Upper lobe of left lung (tissue), 6 donors: ENCODE results near the gene PRKAR1B. TPM values are rescaled to one million over a fixed set of nuclear protein-coding genes. Genes with fewer than 3 reads are reported as not detected.

Experiments
- ATAC-seq, 2 donors: fragments of 200-7000 bp; cut with Tn5 transposase; one replicate each; pipeline ENCODE4 v1.9.1; 2022; ENCODE audit warnings: mild to moderate bottlenecking in 2 of 2, moderate library complexity in 2 of 2; ENCODE audit not compliant: low FRiP score in 2 of 2
- DNase-seq, 2 donors: peaks; one replicate each; pipeline ENCODE4 v3.0.0-alpha.2; 2019 to 2020
- H3K27ac ChIP-seq, 4 donors: fragments of 200-600 bp; sonication (generic); one replicate each; pipeline ENCODE4 v1.5.1; 2016 to 2019
- H3K27me3 ChIP-seq, 4 donors: fragments of 200-600 bp; sonication (generic); one replicate each; pipeline ENCODE4 v1.5.1; 2017 to 2019
- H3K36me3 ChIP-seq, 4 donors: fragments of 200-600 bp; sonication (generic); one replicate each; pipeline ENCODE4 v1.5.1; 2016 to 2019
- H3K4me1 ChIP-seq, 4 donors: fragments of 200-600 bp; sonication (generic); one replicate each; pipeline ENCODE4 v1.5.1; 2018 to 2019
- H3K4me3 ChIP-seq, 4 donors: fragments of 200-600 bp; sonication (generic); one replicate each; pipeline ENCODE4 v1.5.1; 2017 to 2019; ENCODE audit warnings: mild to moderate bottlenecking in 2 of 4, moderate library complexity in 1 of 4
- H3K9me3 ChIP-seq, 4 donors: fragments of 200-600 bp; sonication (generic); one replicate each; pipeline ENCODE4 v1.5.1; 2018 to 2019
- EP300 ChIP-seq, 4 donors: sonication (generic); formaldehyde crosslinking; IDR thresholded peaks; one replicate each; pipeline ENCODE4 v1.5.1; 2017; ENCODE audit warnings: antibody characterized with exemption in 4 of 4, control low read depth in 2 of 4
- POLR2A ChIP-seq, 4 donors: fragments of 450-650 bp; IDR thresholded peaks; one replicate each; pipeline ENCODE4 v1.5.1; 2016 to 2017; ENCODE audit warnings: antibody characterized with exemption in 4 of 4, mild to moderate bottlenecking in 2 of 4
- POLR2AphosphoS5 ChIP-seq, 2 donors: sonication (generic); formaldehyde crosslinking; IDR thresholded peaks; one replicate each; pipeline ENCODE4 v1.5.1; 2017; ENCODE audit warnings: antibody characterized with exemption in 2 of 2
- WGBS, 2 donors: methylation state at CpG; one replicate each; pipeline ENCODE4 v1.1.5; 2017 to 2018; 5-methylcytosine and 5-hydroxymethylcytosine counted together
- total RNA-seq, 6 donors: library from RNA; depleted of rRNA in 4 of 6; stranded (reverse); fragments of >200 nt in 4 of 6; gene quantifications; one replicate each; pipeline versions ENCODE4 v1.1.0 to v1.2.1, GENCODE V29; 2016 to 2021
- TF ChIP-seq, protein P1 (sequence below), 6 experiments: fragments of 450-650 bp in 4 of 6; fragments of 200-600 bp in 2 of 6; sonication (generic) in 2 of 6; IDR thresholded peaks; one replicate each; pipeline ENCODE4 v1.5.1; 2016 to 2019; ENCODE audit warnings: antibody characterized with exemption in 6 of 6
- donor health status: DM: no; HTN: no; CAD: no; lungs with moderate emphysema.
- donor health status: DM: no; HTN: yes; CAD: no; lungs with severe emphysema.

PRKAR1B gene
- total RNA-seq, 6 donors from 2014 or later: 10.3 to 24.4 (median 20.9) TPM

DNA sequence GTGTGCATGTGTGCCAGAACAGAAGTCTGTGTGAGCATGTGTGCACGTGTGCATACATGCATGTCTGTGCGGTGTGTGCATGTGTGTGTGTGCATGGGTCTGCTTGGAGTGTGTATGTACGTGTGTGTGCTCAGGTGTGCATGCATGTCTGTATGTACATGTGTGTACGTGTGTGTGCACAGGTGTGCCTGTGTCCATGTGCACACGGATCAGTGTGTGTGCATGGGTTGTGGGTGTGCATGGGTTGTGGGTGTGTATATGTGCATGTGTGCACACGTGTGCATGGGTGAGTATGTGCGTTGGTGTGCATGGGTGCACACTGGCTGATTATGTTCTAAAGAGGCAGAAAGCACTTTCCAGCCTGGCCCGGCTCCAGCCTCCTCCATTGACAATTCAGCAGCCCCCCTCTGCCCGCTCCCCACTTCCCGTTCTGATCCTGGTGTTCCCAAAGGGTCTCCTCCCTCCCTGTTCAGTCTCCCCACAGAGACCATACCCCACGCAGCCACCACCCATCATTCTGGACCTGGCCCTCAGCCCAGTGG lies 163.4 kb downstream of the PRKAR1B start:
- DNase-seq: no peak
- H3K36me3 ChIP-seq: no peaks in the 10 kb centered on the region
- no peaks in the 10 kb centered on the region for H3K9me3 ChIP-seq
- no peak for ATAC-seq
- H3K4me1 ChIP-seq: peaks cover 0 to 2% (median 0%) of the 10 kb centered on the region in 4 donors
- H3K27me3 ChIP-seq: no peaks in the 10 kb centered on the region
- no peak overlapping the region for H3K4me3 ChIP-seq
- no peak for TF ChIP-seq EP300 (IDR thresholded peaks at IDR 0.05)
- TF ChIP-seq POLR2AphosphoS5 (IDR thresholded peaks at IDR 0.05): no peak
- no peak for TF ChIP-seq POLR2A (IDR thresholded peaks at IDR 0.05)
- TF ChIP-seq, protein P1, sequence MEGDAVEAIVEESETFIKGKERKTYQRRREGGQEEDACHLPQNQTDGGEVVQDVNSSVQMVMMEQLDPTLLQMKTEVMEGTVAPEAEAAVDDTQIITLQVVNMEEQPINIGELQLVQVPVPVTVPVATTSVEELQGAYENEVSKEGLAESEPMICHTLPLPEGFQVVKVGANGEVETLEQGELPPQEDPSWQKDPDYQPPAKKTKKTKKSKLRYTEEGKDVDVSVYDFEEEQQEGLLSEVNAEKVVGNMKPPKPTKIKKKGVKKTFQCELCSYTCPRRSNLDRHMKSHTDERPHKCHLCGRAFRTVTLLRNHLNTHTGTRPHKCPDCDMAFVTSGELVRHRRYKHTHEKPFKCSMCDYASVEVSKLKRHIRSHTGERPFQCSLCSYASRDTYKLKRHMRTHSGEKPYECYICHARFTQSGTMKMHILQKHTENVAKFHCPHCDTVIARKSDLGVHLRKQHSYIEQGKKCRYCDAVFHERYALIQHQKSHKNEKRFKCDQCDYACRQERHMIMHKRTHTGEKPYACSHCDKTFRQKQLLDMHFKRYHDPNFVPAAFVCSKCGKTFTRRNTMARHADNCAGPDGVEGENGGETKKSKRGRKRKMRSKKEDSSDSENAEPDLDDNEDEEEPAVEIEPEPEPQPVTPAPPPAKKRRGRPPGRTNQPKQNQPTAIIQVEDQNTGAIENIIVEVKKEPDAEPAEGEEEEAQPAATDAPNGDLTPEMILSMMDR (IDR thresholded peaks at IDR 0.05): no peak
- WGBS, 2 donors: 92 to 95% methylated on average over 11 of the region's 11 CpGs
- H3K27ac ChIP-seq: no peak overlapping the region

DNA sequence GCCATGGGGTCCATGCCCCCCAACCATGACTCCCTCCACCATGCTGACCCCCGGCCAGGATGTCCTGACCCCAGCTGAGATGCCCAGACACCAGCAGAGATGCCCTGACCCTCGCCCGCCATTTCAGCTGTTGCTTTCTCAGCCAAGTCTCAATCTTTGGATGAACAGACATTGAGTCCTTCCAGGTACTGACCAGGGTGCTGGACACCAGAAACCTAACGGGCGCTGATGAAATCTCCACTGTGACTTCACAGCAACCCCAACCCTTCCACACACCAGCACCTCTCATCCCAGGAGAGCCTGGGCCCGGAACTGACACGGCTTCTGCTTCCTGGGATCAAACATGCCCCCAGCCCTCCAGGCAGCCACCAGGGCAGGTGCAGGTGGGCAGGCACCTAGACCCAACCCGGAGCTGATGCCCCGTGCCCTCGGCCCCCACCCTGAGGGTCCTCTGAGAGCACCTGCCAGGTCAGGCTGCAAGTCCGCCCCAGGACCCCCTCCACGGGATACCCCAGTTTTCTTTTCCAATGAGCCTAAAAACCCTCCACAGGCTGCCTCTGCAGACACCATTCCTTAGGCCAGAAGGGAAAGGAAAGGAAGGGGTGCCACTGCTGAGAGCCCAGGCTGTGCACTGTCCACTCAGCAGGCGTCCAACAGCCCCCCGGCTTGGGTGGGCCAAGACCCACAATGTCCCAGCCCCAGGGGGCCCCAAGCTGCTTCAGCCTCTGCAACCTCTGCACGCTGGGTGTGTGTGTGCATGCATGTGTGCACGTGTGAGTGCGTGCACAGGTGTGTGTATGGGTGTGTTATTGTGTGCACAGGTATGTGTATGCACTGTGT lies 164.1 kb downstream of the PRKAR1B start:
- Histone ChIP-seq H3K9me3 (no peaks in the 10 kb centered on the region), H3K4me3 (no peak overlapping the region), H3K27me3 (no peaks in the 10 kb centered on the region), H3K27ac (no peak overlapping the region), H3K4me1 (no peaks in the 10 kb centered on the region), H3K36me3 (no peaks in the 10 kb centered on the region)
- 92 to 95% methylated on average over 14 to 17 of the region's 17 CpGs for WGBS, 2 donors
- ATAC-seq (no peak), DNase-seq (peak in 1 of 2 donors; percentile 50)
- TF ChIP-seq POLR2AphosphoS5 (IDR thresholded peaks at IDR 0.05): no peak
- TF ChIP-seq POLR2A (IDR thresholded peaks at IDR 0.05): no peak
- TF ChIP-seq EP300 (IDR thresholded peaks at IDR 0.05): no peak
- TF ChIP-seq, protein P1 (IDR thresholded peaks at IDR 0.05): no peak

DNA sequence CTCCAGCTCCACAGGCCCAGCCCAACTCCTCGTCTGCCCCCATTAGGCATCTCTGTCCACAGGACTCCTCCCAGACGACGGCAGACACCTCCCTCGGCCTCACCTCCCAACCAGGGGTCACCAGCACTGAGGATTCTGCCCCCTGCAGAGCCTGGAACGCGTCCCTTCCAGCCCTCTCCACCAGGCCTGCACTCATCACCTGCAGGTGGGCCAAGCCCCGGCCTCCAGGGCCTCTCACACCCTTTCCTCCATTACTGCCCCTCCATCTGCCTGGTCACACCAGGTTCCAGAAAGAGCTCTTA lies 164.8 kb downstream of the PRKAR1B start:
- Histone ChIP-seq H3K9me3 (no peaks in the 10 kb centered on the region), H3K36me3 (no peaks in the 10 kb centered on the region), H3K4me1 (no peaks in the 10 kb centered on the region), H3K27ac (no peak overlapping the region), H3K4me3 (no peak overlapping the region), H3K27me3 (no peaks in the 10 kb centered on the region)
- TF ChIP-seq POLR2A (IDR thresholded peaks at IDR 0.05) (no peak), POLR2AphosphoS5 (IDR thresholded peaks at IDR 0.05) (no peak), EP300 (IDR thresholded peaks at IDR 0.05) (no peak)
- TF ChIP-seq, protein P1 (IDR thresholded peaks at IDR 0.05): no peak
- WGBS, 2 donors: 82 to 87% methylated on average over 7 of the region's 7 CpGs
- no peak for DNase-seq
- ATAC-seq: no peak

DNA sequence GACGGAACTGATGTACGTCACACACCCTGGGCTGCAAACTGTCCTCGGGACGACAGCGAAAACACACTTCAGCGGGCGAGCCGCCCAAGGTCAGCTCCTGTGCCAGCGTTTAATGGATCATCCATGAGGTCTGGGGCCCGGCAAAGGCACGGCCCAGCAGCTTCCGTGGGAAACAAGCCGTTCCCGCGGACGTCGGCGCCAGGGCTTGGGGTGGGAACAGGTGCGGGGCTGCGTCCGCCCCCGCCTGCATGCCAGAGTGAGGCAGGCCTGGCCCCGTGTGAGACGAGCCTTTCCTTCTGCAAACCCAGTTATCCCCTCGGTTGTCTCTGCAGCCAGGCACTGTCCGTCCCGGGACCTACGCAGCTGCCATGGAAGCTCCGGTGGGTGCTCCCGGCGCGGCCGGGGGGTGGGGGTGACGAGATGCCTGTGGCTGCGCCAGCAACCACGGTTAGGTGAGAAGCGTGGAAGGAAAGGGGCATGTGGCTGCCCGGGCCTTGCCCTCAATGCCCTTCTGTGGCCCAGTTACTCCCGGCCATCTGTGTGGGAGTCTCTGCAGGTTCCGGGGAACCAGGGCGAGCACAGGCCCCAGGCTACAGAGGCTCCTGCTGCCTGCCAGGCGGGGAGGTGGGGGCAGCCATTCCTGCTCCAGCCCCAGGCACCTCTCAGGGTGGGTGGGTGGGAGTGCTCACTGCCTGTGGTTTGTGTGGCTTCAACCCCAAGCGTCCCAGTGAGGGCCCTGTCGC lies 165.3 kb downstream of the PRKAR1B start:
- WGBS, 2 donors: 88 to 93% methylated on average over 20 to 44 of the region's 44 CpGs
- DNase-seq (peak in 1 of 2 donors; percentile 83), ATAC-seq (no peak)
- Histone ChIP-seq H3K4me3 (no peak overlapping the region), H3K9me3 (no peaks in the 10 kb centered on the region), H3K27me3 (no peaks in the 10 kb centered on the region), H3K4me1 (no peaks in the 10 kb centered on the region), H3K27ac (no peak overlapping the region), H3K36me3 (no peaks in the 10 kb centered on the region)
- TF ChIP-seq EP300 (IDR thresholded peaks at IDR 0.05) (no peak), POLR2AphosphoS5 (IDR thresholded peaks at IDR 0.05) (no peak), POLR2A (IDR thresholded peaks at IDR 0.05) (no peak)

DNA sequence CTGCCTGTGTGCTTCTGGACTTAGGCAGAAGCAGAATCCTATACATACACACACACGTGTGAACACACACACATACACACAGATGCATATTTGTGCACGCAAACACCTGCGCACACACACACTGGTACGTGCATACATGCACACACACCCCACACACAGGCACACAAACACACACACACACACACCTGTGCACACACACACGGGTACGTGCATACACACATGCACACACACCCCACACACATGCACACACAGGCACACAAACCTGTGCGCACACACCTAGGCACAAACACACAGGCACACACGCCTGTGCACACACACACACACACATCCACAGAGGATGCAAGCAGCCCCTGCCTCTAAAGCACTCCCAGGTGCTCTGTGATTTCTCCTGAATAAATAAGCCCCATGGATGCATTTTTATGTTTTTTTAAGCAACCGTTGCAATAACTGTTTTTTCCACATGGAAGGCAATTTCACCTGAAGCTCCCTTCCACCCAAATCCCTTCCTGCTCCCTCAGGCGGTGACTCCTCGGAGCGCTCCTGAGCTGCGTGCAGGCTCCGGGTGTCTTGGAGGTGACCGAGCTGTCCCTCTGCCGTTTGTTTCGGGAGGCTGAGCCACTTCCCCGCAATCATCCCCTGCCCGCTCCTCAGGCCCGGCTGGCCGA lies 166.0 kb downstream of the PRKAR1B start:
- H3K4me3 ChIP-seq: no peak overlapping the region
- ATAC-seq (peak in 1 of 2 donors; percentile 3), DNase-seq (no peak)
- H3K36me3 ChIP-seq: no peaks in the 10 kb centered on the region
- no peak for TF ChIP-seq EP300 (IDR thresholded peaks at IDR 0.05)
- TF ChIP-seq, protein P1 (IDR thresholded peaks at IDR 0.05): no peak
- no peak for TF ChIP-seq POLR2AphosphoS5 (IDR thresholded peaks at IDR 0.05)
- TF ChIP-seq POLR2A (IDR thresholded peaks at IDR 0.05): no peak
- 88 to 94% methylated on average over 20 to 21 of the region's 21 CpGs for WGBS, 2 donors
- no peaks in the 10 kb centered on the region for H3K9me3 ChIP-seq
- no peak overlapping the region for H3K27ac ChIP-seq
- H3K27me3 ChIP-seq: no peaks in the 10 kb centered on the region
- H3K4me1 ChIP-seq: no peaks in the 10 kb centered on the region
